ENCODE results near the gene RAB11FIP5.
A peak's percentile ranks its signal among the peaks of the same experiment; 100 is the strongest.
"Not testable (repeated sequence)": the region's sequence is repeated elsewhere in the genome, so short reads cannot be mapped to it uniquely, and the experiment has no call there.

RAB11FIP5 gene, protein sequence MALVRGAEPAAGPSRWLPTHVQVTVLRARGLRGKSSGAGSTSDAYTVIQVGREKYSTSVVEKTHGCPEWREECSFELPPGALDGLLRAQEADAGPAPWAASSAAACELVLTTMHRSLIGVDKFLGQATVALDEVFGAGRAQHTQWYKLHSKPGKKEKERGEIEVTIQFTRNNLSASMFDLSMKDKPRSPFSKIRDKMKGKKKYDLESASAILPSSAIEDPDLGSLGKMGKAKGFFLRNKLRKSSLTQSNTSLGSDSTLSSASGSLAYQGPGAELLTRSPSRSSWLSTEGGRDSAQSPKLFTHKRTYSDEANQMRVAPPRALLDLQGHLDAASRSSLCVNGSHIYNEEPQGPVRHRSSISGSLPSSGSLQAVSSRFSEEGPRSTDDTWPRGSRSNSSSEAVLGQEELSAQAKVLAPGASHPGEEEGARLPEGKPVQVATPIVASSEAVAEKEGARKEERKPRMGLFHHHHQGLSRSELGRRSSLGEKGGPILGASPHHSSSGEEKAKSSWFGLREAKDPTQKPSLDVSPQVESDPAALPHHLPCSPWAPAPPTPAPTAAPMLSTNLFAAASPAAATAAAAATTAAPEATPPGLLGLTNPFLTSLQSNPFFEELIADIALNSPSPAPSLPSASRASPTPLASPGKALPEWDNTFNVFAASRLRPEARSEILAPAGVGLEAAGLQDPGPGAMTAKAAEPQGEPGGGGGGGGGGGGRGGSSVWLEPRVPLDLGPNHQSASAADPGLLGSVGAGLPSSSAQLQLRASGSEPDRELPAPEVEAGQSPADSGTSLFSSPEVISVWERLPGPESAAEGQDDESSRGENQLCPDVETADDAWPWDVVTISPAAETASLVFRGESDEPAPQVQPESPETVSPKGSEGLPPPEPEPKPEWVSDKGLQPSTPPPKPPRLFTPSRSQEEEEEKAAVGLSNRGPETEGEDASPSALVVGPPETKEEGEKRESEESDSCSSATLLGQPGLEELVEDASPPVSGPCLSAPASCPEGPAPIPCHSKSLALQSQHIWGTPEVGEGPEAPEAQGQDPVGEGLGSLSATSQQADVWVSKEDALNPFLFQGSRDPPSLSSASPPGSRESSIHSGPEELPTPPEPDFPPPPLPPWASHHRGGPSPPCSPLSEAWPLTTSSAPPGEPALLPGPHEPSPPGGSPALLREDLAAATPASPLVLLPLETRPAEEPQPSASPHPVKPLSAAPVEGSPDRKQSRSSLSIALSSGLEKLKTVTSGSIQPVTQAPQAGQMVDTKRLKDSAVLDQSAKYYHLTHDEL (N-terminal part only)

DNA sequence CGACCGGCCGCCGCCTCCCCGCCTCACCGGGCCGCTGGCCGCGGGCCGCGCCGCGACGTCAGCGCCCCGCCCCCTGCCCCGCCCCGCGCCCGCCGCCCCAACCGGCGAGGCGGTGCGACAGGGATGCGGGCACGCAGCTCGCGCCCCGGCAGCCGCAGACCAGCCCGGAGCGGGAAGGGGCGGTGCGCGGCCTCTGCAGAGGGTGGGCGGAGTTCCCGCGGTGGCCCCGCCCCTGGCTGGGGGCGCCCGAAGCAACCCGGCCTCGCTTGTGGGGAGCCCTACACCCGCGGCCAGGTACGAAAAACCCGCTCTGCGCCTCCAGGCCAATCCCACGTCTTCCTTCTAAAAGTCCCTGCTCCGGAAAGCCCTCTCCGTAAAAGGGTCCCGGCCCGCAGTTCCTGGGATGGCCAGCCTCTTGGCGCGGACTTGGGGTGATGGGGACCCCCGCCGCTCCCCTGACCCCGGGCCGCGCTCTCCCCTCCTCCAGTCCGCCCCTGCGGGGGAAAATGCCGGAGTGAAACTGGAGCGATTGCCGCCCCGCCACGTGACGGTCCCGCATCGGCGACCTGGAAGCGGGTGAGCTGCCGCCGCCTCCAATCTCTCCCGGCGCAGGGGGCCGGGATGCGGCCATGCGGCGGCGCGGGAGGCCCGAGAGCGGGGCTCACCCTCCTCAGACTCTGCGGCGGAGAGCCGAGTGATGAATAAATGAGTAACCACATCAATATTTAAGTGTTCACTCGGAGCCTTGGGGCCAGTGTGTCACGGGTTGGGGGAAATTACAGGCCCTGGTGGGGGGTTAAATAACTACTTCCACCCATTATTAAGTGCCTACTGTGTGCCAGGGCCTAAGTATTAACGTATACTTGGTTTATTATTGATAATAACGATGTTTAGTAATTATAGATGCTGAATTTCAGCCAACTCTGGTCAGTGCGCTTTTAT is at the start of gene RAB11FIP5:
RAB11FIP5 (minus strand) TSS at position 36 of the 942 bp plus-strand sequence. CDS start 171 bp downstream, outside the sequence.
- peak; percentile 86 for DNase-seq (ENCODE audit: low spot score)

- DNase-seq (ENCODE audit: low spot score), result peak; percentile 81
Measured at GRCh38 chr2:73156539-73157124, 43.9 kb upstream of the RAB11FIP5 start.

DNA sequence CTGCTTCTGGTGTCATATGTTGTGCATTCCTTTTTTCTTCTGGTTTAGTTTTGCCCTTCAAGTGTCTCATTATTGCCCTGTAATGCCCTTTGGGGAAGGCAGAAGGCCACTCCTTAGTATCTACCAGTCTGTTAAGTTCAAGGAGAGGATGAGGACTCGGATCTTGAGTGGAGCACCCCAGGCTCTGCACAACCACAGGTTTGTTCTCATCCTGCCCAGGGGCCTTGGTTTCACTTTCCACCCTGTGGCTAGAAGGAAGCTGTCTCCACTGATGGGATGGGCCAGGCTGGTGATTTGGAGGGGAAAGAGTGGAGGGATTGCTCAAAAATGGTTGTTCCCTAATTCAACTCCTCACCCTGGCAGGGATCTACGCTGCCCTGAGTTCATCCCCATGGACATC is 30.2 kb upstream of the RAB11FIP5 start:
- no peak for DNase-seq (ENCODE audit: low spot score)

GRCh38 chr2:73141896-73142295 is 29.1 kb upstream of the RAB11FIP5 start:
- DNase-seq (ENCODE audit: low spot score), result no peak

GRCh38 chr2:73135236-73135635 is 22.5 kb upstream of the RAB11FIP5 start:
- no peak for DNase-seq (ENCODE audit: low spot score)

DNA sequence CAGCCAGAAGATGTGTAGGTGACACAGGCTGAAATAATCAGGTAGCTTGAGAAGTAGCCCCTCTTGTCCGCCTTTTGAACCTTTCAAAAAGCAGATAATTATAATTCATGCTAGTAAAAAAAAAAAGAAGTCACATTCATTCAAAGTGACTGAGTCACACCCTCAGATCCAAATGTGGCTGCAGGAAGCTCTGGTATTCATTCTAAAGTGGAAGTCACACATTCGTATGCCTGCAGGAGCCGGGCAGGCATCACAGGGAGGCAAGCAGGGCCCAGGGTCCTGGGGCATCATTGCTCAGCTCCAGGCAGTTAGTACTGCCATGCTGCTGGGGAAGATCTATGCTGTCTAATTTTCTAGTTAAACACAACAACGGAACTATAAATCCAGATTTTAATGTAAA is 21.7 kb upstream of the RAB11FIP5 start:
- peak; percentile 52 for DNase-seq (ENCODE audit: low spot score)

DNA sequence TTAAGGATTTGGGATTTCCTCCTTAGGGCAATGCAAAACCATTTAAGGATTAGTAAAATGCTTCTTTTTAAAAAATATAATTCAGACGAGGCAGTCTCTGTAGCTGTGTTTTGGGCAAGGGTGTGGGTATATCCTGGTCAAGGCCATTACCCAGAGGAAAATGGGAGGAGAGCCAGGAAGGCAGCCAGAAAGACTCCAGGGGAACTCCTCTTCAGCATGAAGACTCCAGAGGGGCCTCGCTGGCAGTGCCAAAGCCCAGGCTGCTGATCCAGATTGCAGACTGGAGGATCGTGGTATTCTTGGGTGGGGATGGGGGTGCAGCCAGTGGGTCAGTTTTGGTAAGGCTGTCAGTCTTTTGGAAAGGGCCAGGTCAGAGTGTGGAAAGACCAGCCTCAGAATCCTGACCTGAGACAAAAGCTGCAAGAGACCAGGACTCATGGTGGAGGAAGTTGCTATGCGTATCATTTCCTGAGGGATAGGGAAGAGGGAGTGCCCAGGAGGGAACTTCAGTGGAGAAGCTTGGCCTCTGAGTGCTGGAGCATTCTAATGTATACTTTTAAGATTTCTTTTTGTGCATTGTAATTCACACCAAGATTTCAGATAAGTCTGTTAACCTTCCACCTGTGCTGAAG is 20.9 kb upstream of the RAB11FIP5 start:
- DNase-seq (ENCODE audit: low spot score), result no peak

DNA sequence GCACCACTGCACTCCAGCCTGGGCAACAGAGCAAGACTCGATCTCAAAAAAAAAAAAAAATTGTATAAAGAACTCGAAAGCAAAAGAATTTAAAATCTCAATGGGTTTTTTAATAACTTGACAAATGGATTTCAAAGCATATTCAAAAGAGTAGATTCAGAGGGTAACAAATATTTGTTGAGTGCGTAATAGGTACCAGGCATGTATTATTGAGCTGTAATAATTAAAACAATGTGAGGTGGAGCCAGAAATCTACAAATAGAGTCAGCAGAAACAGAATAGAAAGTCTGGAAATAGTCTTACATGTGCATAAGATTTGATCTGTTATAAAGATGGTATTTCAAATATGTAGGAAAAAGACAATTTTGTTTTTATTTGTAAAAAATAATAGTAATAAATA is 19.1 kb upstream of the RAB11FIP5 start:
- DNase-seq (ENCODE audit: low spot score), result peak; percentile 52

DNA sequence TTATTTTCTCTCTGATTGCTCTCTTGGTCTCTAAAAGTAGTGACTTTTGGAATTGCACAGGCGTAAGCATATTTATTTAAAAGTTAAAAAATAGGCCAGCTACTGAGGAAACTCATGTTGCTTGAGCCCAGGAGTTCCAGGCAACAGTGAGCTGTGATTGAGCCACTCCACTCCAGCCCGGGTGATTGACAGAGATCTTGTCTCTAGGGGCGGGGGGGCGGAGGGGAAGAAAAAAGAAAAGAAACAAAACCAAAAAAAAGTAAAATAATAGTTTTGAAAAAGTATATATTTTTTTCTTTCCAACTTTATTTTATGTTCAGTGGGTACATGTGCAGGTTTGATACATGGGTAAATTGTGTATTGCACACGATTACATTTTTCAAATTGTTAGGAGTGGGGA is 18.0 kb upstream of the RAB11FIP5 start:
- DNase-seq (ENCODE audit: low spot score), result no peak

GRCh38 chr2:73128841-73129535 is 16.2 kb upstream of the RAB11FIP5 start:
- DNase-seq (ENCODE audit: low spot score), result no peak

GRCh38 chr2:73122536-73122935 is 9.8 kb upstream of the RAB11FIP5 start:
- no peak for DNase-seq (ENCODE audit: low spot score)

GRCh38 chr2:73119611-73120239 is 7.0 kb upstream of the RAB11FIP5 start:
- DNase-seq (ENCODE audit: low spot score), result not testable (repeated sequence)

DNA sequence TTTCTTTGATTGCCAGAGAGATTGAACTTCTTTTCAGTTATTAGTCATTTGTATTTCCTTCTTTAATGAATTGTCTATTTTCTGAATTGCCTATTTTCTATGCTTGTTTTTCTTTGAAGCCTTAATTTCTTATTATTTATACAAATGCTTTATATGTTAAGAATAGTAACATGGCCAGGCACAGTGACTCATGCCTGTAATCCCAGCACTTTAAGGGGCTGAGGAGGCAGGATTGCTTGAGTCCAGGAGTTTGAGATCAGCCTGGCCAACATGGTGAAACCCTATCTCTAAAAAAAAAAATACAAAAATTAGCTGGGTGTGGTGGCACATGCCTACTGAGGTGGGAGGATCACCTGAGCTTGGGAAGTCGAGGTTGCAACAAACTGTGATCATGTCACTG is 4.7 kb upstream of the RAB11FIP5 start:
- no peak for DNase-seq (ENCODE audit: low spot score)

DNA sequence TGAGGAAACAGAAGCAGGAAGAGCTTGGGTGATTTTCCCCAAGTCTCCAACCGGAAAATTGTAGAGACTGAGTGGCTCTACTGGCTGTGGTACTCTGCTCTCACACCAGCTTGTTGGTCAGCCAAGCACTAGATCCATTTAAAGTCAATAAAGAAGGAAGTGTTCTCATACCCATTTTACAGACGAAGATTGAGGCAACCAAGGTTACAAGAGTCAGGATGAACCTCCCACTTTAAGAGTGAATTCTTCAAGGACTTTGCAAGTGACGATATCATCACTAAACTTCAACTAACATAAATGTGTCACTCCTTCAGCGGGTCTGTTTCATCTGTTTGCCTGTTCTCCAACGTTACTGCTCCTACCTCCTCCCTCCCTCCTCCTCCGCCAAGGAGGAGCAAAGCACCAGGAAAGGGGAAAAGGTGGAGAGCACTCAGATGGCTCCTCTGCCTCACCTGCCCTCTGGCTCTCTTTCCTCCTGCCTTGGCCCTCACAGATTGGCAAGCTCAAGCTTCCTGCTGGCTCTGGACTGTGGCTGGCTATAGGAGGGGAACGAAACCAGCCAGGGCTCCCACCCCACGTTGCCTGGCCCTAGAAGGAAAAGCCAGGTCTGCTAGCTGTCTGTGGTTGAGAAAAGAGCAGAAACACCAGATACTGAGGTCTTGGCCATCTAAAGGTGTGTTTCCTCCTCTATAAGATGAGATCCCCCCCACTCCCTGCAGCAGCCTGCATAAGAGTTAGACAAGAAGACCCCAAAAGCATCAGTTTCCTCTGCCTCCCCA is 3.6 kb upstream of the RAB11FIP5 start:
- no peak for DNase-seq (ENCODE audit: low spot score)

DNA sequence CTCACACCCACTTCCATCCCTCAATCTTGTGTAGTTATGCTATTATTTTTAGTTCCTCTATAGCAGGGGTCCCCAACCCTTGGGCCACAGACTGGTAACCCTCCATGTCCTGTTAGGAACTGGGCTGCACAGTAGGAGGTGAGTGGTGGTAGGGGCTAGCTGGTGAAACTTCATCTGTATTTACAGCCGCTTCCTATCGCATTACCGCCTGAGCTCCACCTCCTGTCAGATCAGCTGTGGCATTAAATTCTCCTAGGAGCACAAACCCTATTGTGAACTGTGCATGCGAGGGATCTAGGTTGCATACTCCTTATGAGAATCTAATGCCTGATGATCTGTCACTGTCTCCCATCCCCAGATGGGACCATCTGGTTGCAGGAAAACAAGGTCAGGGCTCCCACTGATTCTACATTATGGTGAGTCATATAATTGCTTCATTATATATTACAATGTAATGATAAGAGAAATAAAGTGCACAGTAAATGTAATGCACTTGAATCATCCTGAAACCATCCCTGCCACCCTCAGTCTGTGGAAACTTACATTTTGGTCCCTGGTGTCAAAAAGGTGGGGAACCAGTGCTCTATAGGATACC is 1.6 kb upstream of the RAB11FIP5 start:
- no peak for DNase-seq (ENCODE audit: low spot score)

- peak; percentile 19 for DNase-seq (ENCODE audit: low spot score)
Measured at GRCh38 chr2:73112026-73112912, 479 bp downstream of the RAB11FIP5 start.
